ENCODE data around the gene INTS14.

The INTS14 gene

DNA sequence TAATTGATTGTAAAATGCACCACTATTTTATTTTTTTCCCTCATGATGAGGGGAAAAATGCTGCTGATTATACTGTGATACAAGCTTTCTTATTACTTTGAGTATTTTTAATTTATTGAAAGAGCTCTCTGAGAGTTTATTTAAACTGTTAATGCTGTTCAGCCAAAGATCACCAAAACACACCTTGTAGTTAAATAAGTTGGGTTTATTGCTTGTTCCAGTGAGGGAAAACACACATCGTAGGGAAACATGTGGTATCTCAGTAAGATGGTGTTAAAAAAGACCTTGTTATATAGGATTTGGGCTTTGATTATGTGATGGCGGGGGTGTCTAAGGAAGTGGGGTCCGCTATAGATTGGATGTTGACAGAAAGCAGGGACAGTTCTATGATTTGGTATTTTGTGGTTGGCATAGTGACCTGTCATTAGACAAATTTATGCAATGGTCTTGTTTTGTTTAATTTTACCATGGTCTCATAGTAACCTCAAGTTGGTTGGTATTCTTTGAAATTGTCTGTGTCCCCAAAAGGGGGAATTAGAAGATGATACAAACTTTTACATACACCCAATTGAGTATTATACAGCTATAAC lies 69.6 kb downstream of the INTS14 start:
- Mint-ChIP-seq H3K27me3 (no peaks in the 10 kb centered on the region), H3K4me1 (ENCODE audit: low read depth) (peaks cover 27% of the 10 kb centered on the region), H3K9me3 (ENCODE audit: low read depth) (no peaks in the 10 kb centered on the region), H3K27ac (no peak overlapping the region), H3K36me3 (peaks cover 2% of the 10 kb centered on the region), H3K4me3 (no peak overlapping the region)

DNA sequence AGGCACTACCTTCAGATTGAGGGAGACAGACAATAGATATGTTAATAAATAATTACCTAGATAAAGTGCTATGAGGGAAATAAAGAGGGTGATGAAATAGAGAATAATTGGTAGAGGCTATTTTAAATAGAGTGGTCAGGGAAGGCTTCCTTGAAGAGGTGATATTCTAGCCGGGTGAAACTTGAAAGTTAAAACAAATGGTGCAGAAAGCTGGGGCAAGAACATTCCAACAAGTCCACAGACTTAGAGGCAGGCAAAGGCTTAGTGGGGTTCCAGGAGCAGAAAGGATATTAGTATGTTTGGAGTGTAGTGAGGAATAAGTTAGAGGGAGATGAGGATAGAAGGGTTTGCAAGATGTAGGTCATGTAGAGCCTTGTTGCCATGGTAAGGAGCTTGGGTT lies 70.6 kb downstream of the INTS14 start:
- Mint-ChIP-seq H3K27me3 (no peaks in the 10 kb centered on the region), H3K36me3 (peaks cover 2% of the 10 kb centered on the region), H3K4me1 (ENCODE audit: low read depth) (peaks cover 27% of the 10 kb centered on the region), H3K27ac (no peak overlapping the region), H3K4me3 (no peak overlapping the region), H3K9me3 (ENCODE audit: low read depth) (no peaks in the 10 kb centered on the region)

DNA sequence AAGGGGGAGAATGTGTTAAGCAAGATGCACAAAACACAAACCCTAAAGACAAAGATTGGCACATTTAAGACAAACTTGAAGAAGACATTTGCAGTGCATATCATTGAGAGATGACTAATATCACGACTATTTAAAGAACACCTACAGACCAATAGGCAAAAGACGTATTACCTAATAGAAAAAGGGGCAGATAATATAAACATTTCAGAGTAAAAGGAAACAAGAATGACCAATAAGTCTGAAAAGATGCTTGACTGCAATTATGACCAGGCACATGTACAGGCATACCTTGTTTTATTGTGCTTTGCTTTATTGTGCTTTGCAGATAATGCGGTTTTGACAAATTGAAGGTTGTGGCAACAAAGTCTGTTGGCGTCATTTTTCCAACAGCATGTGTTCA lies 75.7 kb downstream of the INTS14 start:
- Mint-ChIP-seq H3K27me3 (no peaks in the 10 kb centered on the region), H3K4me3 (no peak overlapping the region), H3K9me3 (ENCODE audit: low read depth) (no peaks in the 10 kb centered on the region), H3K36me3 (no peaks in the 10 kb centered on the region), H3K27ac (no peak overlapping the region), H3K4me1 (ENCODE audit: low read depth) (peaks cover 37% of the 10 kb centered on the region)

DNA sequence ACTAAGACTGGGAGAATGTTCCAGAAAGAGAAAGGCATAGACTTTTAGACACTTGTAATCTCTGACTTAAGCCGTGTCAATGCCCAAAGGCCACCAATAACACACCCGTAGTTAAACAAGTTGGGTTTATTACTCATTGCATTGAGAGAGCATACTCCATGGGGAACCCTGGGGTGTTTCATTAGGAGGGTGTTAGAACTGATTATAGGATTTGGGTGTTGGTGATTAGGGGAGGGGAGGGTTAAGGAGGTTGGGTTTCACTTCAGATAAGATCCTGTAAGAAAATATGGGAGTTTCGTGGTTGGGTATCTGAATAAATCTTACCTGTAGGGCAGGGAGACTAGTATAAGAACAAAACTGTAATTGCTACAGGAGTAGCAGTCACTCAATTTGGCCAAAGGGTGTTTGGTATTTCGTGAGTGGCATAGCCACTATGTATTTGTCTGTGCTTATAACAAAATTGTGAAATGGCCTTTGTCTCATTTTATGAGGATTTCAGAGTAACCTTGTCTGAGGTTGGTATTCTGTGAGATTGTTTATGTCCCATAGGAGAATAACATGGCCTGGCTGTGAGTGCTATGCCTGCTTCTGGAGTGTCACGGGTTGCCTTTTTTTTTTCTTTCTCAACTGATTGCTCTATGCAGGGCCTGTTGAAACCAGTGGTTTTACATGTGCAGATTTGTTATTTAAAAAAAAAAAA lies 77.7 kb downstream of the INTS14 start:
- Mint-ChIP-seq H3K27me3 (no peaks in the 10 kb centered on the region), H3K9me3 (ENCODE audit: low read depth) (no peaks in the 10 kb centered on the region), H3K4me3 (peak overlapping the region; percentile 9), H3K36me3 (no peaks in the 10 kb centered on the region), H3K27ac (no peak overlapping the region), H3K4me1 (ENCODE audit: low read depth) (peaks cover 36% of the 10 kb centered on the region)

DNA sequence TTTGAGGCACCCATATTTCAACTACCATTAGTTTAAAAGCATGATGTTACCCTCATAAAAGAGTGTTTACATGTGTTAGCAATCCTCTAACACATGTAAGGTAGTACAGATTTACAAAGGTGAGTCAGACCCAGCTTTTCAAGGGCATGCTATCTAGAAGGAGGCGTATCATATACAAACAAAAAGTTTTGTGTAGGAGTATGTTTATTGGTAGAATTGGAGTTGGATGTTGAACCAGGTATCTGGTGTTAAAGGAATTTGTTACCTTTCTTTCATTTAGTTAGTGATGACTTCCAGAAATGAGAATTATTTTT lies 78.2 kb downstream of the INTS14 start:
- H3K4me1 Mint-ChIP-seq (ENCODE audit: low read depth), result peaks cover 33% of the 10 kb centered on the region
- no peaks in the 10 kb centered on the region for H3K27me3 Mint-ChIP-seq
- H3K27ac Mint-ChIP-seq, result no peak overlapping the region
- no peaks in the 10 kb centered on the region for H3K9me3 Mint-ChIP-seq (ENCODE audit: low read depth)
- H3K36me3 Mint-ChIP-seq, result no peaks in the 10 kb centered on the region
- H3K4me3 Mint-ChIP-seq, result peak overlapping the region; percentile 52

DNA sequence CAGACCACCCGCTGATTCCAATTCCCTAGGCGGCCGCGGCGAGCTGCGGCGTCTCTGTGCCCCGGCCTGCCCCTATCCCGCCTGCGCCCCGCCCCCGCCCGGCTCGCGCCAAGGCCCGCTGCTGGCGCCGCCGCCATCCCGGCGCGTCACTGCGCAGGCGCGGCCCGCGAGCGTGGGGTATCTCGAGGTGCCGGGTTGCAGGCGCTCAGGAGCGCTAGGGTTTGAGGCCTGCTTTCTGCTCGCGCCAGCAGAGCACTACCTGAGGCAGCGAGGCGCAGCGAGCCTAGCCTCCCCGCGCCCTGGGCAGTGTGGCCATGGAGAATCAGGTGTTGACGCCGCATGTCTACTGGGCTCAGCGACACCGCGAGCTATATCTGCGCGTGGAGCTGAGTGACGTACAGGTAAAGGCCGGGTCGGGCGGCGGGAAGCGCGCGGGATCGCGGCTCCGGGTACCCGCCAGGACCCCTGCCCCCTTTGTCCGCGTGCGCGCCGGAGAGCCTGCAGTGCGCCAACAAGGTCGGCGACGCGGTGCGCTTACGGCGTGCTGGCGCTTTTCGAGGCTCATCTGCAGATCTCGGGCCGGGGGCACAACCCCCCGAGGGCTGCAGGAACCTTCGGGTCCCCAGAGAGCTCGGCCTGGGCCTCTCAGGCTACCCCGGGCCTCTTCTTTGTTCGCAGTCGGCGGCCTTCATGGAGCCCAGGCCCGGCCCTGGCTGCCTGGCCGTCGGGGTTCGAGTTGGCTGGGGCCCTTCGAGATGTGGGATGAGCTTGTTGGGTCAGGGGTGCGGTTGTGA lies 80.4 kb downstream of the INTS14 start, which contains the start of gene HACD3:
Gene HACD3 (plus strand): TSS at position 146 of the 794 bp plus-strand sequence. CDS start 169 bp downstream, at position 315.
- no peaks in the 10 kb centered on the region for H3K9me3 Mint-ChIP-seq (ENCODE audit: low read depth)
- peaks cover 33% of the 10 kb centered on the region for H3K4me1 Mint-ChIP-seq (ENCODE audit: low read depth)
- peak within 1 kb of the TSS; percentile 91 for H3K4me3 Mint-ChIP-seq
- peak within 1 kb of the TSS; percentile 92 for H3K27ac Mint-ChIP-seq
- H3K36me3 Mint-ChIP-seq, result no peaks in the 10 kb centered on the region
- no peaks in the 10 kb centered on the region for H3K27me3 Mint-ChIP-seq

DNA sequence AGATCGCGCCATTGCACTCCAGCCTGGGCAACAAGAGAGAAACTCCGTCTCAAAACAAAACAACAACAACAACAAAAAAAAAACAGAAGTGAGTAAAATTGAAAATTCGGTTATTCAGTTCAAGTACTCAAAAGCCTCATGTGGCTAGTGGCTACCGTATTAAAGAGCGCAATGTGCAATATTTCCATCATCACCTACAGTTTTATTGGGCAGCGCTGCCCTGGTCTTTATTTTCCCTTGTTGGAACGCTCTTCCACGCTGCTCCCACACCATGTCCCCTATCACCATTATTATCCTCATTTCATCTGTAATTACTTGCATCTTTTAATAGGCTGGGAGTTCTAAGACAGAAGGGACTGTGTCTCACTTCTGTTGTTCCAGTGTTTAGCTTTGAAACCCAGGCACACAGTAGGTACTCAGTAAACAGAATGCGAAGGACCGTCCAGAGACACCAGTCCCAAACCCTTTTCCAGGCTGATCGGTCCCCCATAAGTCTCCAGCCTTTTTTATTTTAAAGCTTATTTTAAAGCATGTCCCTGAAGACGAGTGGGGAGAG lies 81.1 kb downstream of the INTS14 start:
- Mint-ChIP-seq H3K27ac (peak overlapping the region; percentile 92), H3K4me1 (ENCODE audit: low read depth) (peaks cover 29% of the 10 kb centered on the region), H3K27me3 (no peaks in the 10 kb centered on the region), H3K4me3 (peak overlapping the region; percentile 91), H3K36me3 (no peaks in the 10 kb centered on the region), H3K9me3 (ENCODE audit: low read depth) (no peaks in the 10 kb centered on the region)

All from activated naive CD8-positive, alpha-beta T cell (primary cell).